GM10266 (cell line): ENCODE measurements around the gene PHF2.

ENCODE experiments used
- DNase-seq: peaks from one replicate; pipeline ENCODE4 v3.0.0; 2012; ENCODE audit errors: extremely low spot score
- CTCF ChIP-seq: IDR thresholded peaks from 2 replicates; pipeline ENCODE4 v1.5.1; 2012; ENCODE audit warnings: mild to moderate bottlenecking, low read depth; ENCODE audit not compliant: control insufficient read depth, insufficient read depth; ENCODE audit errors: missing control alignments

PHF2 gene

GRCh38 chr9:93652604-93653592 is 76.5 kb downstream of the PHF2 start:
- DNase-seq = no peak
- no peak for TF ChIP-seq CTCF

- TF ChIP-seq CTCF = no peak
- DNase-seq = no peak
Measured at GRCh38 chr9:93653760-93654159, 77.4 kb downstream of the PHF2 start.

GRCh38 chr9:93654351-93654961 is 78.1 kb downstream of the PHF2 start:
- no peak for TF ChIP-seq CTCF
- DNase-seq = no peak

- TF ChIP-seq CTCF = no peak
- no peak for DNase-seq
Measured at GRCh38 chr9:93655621-93656425, 79.4 kb downstream of the PHF2 start.

- TF ChIP-seq CTCF = no peak
- DNase-seq = no peak
Measured at GRCh38 chr9:93656426-93657239, 80.2 kb downstream of the PHF2 start.

GRCh38 chr9:93657331-93658111 is 81.1 kb downstream of the PHF2 start:
- TF ChIP-seq CTCF = no peak
- no peak for DNase-seq
